Measurements from ENCODE around the gene NUDT3.

Gene NUDT3

GRCh38 chr6:34342247-34342646 lies 50.2 kb downstream of the NUDT3 start:
- H3K4me3 ChIP-seq = no peak overlapping the region
- DNase-seq = no peak
- H3K27ac ChIP-seq = no peak overlapping the region
- TF ChIP-seq, protein P1, sequence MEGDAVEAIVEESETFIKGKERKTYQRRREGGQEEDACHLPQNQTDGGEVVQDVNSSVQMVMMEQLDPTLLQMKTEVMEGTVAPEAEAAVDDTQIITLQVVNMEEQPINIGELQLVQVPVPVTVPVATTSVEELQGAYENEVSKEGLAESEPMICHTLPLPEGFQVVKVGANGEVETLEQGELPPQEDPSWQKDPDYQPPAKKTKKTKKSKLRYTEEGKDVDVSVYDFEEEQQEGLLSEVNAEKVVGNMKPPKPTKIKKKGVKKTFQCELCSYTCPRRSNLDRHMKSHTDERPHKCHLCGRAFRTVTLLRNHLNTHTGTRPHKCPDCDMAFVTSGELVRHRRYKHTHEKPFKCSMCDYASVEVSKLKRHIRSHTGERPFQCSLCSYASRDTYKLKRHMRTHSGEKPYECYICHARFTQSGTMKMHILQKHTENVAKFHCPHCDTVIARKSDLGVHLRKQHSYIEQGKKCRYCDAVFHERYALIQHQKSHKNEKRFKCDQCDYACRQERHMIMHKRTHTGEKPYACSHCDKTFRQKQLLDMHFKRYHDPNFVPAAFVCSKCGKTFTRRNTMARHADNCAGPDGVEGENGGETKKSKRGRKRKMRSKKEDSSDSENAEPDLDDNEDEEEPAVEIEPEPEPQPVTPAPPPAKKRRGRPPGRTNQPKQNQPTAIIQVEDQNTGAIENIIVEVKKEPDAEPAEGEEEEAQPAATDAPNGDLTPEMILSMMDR (IDR thresholded peaks at IDR 0.05) = no peak
- H3K4me1 ChIP-seq = peaks cover 0 to 63% (median 34%) of the 10 kb centered on the region in 4 donors
- no peaks in the 10 kb centered on the region for H3K9me3 ChIP-seq
- intact Hi-C loops (cut with DNase I; ENCODE audit: low total_unique reads) = no loop called here
- H3K36me3 ChIP-seq = no peaks in the 10 kb centered on the region
- no peaks in the 10 kb centered on the region for H3K27me3 ChIP-seq

DNA sequence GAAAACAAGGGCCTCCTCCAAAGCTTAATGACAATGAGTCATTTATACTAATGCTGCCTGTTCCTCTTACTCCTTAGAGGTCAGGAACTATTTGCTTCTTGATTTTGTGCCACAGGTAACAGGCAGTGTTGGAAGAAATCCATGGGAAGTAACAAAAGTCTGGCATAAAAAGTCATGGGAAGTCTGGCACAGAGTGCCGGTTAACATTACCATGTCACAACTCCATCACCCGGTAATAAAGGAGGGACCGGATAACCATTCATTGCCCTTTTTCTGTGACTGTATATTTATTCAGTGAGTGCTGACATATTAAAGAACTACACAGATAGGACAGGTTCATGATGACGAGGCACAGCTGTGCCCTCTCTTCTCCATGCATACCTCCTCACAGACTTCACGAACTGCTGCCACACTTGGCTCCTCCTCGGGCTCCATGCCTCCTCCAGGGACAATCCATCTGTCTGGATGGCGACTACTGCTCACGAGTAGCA lies 50.9 kb downstream of the NUDT3 start:
- Histone ChIP-seq H3K36me3 (no peaks in the 10 kb centered on the region), H3K9me3 (no peaks in the 10 kb centered on the region), H3K4me3 (no peak overlapping the region), H3K4me1 (peaks cover 0 to 70% (median 35%) of the 10 kb centered on the region in 4 donors), H3K27me3 (no peaks in the 10 kb centered on the region), H3K27ac (peak overlapping the region; percentile 4 to 17)
- intact Hi-C loops (cut with DNase I; ENCODE audit: low total_unique reads) = no loop called here
- TF ChIP-seq, protein P1 (IDR thresholded peaks at IDR 0.05) = no peak
- no peak for DNase-seq

- Histone ChIP-seq H3K4me3 (no peak overlapping the region), H3K27me3 (no peaks in the 10 kb centered on the region), H3K27ac (peak overlapping the region; percentile 4 to 22), H3K9me3 (no peaks in the 10 kb centered on the region), H3K36me3 (no peaks in the 10 kb centered on the region), H3K4me1 (peaks cover 0 to 75% (median 35%) of the 10 kb centered on the region in 4 donors)
- TF ChIP-seq, protein P1 (IDR thresholded peaks at IDR 0.05) = no peak
- no peak for DNase-seq
- intact Hi-C loops (cut with DNase I; ENCODE audit: low total_unique reads) = no loop called here
Measured at GRCh38 chr6:34340906-34341480, 51.5 kb downstream of the NUDT3 start.

- TF ChIP-seq, protein P1 (IDR thresholded peaks at IDR 0.05) = no peak
- Histone ChIP-seq H3K27ac (peak overlapping the region in 1 of 2 donors; percentile 22), H3K36me3 (no peaks in the 10 kb centered on the region), H3K27me3 (no peaks in the 10 kb centered on the region), H3K4me1 (peaks cover 0 to 81% (median 35%) of the 10 kb centered on the region in 4 donors), H3K9me3 (no peaks in the 10 kb centered on the region), H3K4me3 (no peak overlapping the region)
- DNase-seq = no peak
- intact Hi-C loops (cut with DNase I; ENCODE audit: low total_unique reads) = no loop called here
Measured at GRCh38 chr6:34340394-34340793, 52.1 kb downstream of the NUDT3 start.

DNA sequence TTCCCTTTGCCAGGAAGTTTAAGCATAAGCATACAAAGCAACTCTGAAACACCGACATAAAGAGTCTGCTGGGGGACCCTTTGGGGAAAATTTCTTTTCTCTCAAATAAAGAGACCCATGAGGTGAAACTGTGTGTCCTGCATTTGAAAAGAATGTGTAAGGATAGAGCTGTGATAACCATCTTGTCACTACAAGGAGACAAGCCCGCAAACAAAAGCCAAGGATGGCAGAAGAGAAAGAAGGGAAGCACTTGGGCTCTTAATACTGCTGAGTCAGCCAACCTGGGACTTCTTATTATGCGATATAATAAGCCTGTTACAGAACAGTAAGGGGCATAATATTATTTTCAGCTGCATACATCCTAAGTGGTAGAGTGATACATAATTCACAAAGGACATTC lies 52.5 kb downstream of the NUDT3 start:
- Histone ChIP-seq H3K4me3 (no peak overlapping the region), H3K36me3 (no peaks in the 10 kb centered on the region), H3K27ac (no peak overlapping the region), H3K4me1 (peaks cover 0 to 86% (median 36%) of the 10 kb centered on the region in 4 donors), H3K9me3 (no peaks in the 10 kb centered on the region), H3K27me3 (no peaks in the 10 kb centered on the region)
- DNase-seq = no peak
- intact Hi-C loops (cut with DNase I; ENCODE audit: low total_unique reads) = no loop called here
- TF ChIP-seq, protein P1 (IDR thresholded peaks at IDR 0.05) = no peak
